Hepatocyte (in vitro differentiated cells): ENCODE measurements around the gene AKAP13. TPM values are rescaled to one million over a fixed set of nuclear protein-coding genes. Genes with fewer than 3 reads are reported as not detected.

Experiments
- DNase-seq: peaks from one replicate; pipeline ENCODE4 v3.0.0-alpha.2; 2016; ENCODE audit warnings: low spot score
- H2AFZ ChIP-seq: fragments of 200-600 bp; sonication (generic); 2 replicates; pipeline ENCODE4 v1.6.0; 2016; ENCODE audit warnings: antibody characterized with exemption, mild to moderate bottlenecking
- H3K27ac ChIP-seq: fragments of 200-600 bp; sonication (generic); 2 replicates; pipeline ENCODE4 v1.5.1; 2016; ENCODE audit warnings: mild to moderate bottlenecking
- H3K27me3 ChIP-seq: fragments of 200-600 bp; sonication (generic); 2 replicates; pipeline ENCODE4 v1.6.1; 2016
- H3K36me3 ChIP-seq: fragments of 200-600 bp; sonication (generic); replicated peaks from 2 replicates; pipeline ENCODE4 v1.5.1; 2016; ENCODE audit warnings: low read depth; ENCODE audit not compliant: insufficient read depth
- H3K4me1 ChIP-seq: fragments of 200-600 bp; sonication (generic); 2 replicates; pipeline ENCODE4 v1.5.1; 2016; ENCODE audit warnings: mild to moderate bottlenecking, moderate library complexity; ENCODE audit not compliant: insufficient read depth
- H3K4me2 ChIP-seq: fragments of 200-600 bp; sonication (generic); 2 replicates; pipeline ENCODE4 v1.6.0; 2016
- H3K4me3 ChIP-seq: fragments of 200-600 bp; sonication (generic); 2 replicates; pipeline ENCODE4 v1.5.1; 2016; ENCODE audit warnings: mild to moderate bottlenecking
- H3K79me2 ChIP-seq: fragments of 200-600 bp; sonication (generic); 2 replicates; pipeline ENCODE4 v1.6.0; 2017; ENCODE audit warnings: mild to moderate bottlenecking
- H3K9me2 ChIP-seq: fragments of 200-600 bp; sonication (generic); replicated peaks from 2 replicates; pipeline ENCODE4 v1.6.0; 2017; ENCODE audit warnings: mild to moderate bottlenecking; ENCODE audit not compliant: insufficient read depth
- H3K9me3 ChIP-seq: fragments of 200-600 bp; sonication (generic); 2 replicates; pipeline ENCODE4 v1.5.1; 2016; ENCODE audit warnings: low read depth, mild to moderate bottlenecking
- H4K20me1 ChIP-seq: fragments of 200-600 bp; sonication (generic); 2 replicates; pipeline ENCODE4 v1.6.0; 2016; ENCODE audit warnings: mild to moderate bottlenecking; ENCODE audit not compliant: insufficient read depth, poor library complexity, severe bottlenecking
- EZH2 ChIP-seq: fragments of 200-600 bp; sonication (generic); IDR thresholded peaks from 2 replicates; pipeline ENCODE4 v1.6.1; 2016; ENCODE audit warnings: antibody characterized with exemption, mild to moderate bottlenecking, borderline replicate concordance
- EZH2phosphoT487 ChIP-seq: fragments of 200-600 bp; sonication (generic); IDR thresholded peaks from one replicate; pipeline ENCODE4 v1.6.1; 2018; ENCODE audit warnings: antibody characterized with exemption, mild to moderate bottlenecking, low read depth, moderate library complexity; ENCODE audit not compliant: unreplicated experiment, severe bottlenecking
- WGBS: methylation state at CpG from one replicate; pipeline ENCODE4 v1.1.6; 2016; ENCODE audit warnings: low lambda C conversion rate; ENCODE audit errors: missing lambda C conversion rate; 5-methylcytosine and 5-hydroxymethylcytosine counted together
- polyA plus RNA-seq: library from polyadenylated mRNA; unstranded; fragments of >200 nt; fragmentation: Nextera tagmentation; extraction: Ambion mirVana; gene quantifications from 2 replicates; pipeline ENCODE4 v1.2.1, GENCODE V29; 2016
- total RNA-seq: library from RNA; depleted of rRNA; stranded (reverse); fragments of >200 nt; gene quantifications from 2 replicates; pipeline ENCODE4 v1.2.3, GENCODE V29; 2014
- TF ChIP-seq, protein P1 (sequence below): fragments of 200-600 bp; sonication (generic); IDR thresholded peaks from 2 replicates; pipeline ENCODE4 v1.5.1; 2016; ENCODE audit warnings: antibody characterized with exemption, mild to moderate bottlenecking; ENCODE audit not compliant: poor library complexity

The AKAP13 gene
- total and polyA plus RNA-seq, 2 experiments from 2014 or later: 55.6 to 80.9 TPM

DNA sequence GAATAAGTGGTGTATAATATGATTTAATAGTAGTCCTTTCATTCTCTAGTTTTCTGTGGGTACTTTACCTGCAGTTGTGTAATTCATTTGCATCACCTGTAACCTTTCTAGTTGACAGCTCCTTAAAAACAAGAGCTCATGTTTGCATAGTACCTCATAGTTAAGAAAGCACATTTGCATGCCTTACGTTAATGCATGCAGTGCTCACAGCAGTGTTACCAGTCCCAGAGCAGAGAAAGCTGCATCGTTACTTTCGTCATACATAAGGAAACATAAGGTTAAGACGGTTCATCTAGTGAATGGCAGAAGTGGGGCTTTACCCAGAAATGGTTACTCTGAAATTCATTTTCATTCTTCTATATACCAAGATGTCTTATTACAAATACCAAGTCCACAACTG lies 111.3 kb downstream of the AKAP13 start:
- WGBS: 97% methylated on average over 4 of the region's 4 CpGs
- Histone ChIP-seq H3K36me3 (no peaks in the 10 kb centered on the region), H2AFZ (no peak overlapping the region), H3K4me3 (no peak overlapping the region), H4K20me1 (no peaks in the 10 kb centered on the region), H3K9me2 (no peaks in the 10 kb centered on the region), H3K79me2 (peaks cover 84% of the 10 kb centered on the region), H3K4me2 (no peak overlapping the region), H3K27ac (no peak overlapping the region), H3K9me3 (no peaks in the 10 kb centered on the region), H3K27me3 (no peaks in the 10 kb centered on the region), H3K4me1 (peaks cover 36% of the 10 kb centered on the region)
- TF ChIP-seq EZH2: no peak
- TF ChIP-seq, protein P1, sequence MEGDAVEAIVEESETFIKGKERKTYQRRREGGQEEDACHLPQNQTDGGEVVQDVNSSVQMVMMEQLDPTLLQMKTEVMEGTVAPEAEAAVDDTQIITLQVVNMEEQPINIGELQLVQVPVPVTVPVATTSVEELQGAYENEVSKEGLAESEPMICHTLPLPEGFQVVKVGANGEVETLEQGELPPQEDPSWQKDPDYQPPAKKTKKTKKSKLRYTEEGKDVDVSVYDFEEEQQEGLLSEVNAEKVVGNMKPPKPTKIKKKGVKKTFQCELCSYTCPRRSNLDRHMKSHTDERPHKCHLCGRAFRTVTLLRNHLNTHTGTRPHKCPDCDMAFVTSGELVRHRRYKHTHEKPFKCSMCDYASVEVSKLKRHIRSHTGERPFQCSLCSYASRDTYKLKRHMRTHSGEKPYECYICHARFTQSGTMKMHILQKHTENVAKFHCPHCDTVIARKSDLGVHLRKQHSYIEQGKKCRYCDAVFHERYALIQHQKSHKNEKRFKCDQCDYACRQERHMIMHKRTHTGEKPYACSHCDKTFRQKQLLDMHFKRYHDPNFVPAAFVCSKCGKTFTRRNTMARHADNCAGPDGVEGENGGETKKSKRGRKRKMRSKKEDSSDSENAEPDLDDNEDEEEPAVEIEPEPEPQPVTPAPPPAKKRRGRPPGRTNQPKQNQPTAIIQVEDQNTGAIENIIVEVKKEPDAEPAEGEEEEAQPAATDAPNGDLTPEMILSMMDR: no peak
- no peak for TF ChIP-seq EZH2phosphoT487
- DNase-seq: no peak

DNA sequence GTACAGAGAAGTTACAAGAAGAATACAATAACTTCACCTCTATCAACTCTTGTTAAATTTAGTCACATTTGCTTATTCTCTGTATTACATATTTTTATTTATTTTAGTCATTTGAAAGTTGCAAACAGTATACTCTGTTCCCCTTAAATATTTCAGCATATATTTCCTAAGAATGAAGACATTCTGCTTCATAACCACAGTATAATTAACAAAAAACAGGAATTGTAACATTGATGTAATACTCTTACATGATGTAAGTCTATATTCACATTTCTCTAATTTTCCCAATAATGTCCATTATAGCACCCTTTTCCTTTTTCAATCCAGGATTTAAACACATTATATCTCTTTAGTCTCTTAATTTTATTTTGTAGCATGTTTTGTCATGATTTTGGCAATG lies 112.0 kb downstream of the AKAP13 start:
- peaks cover 83% of the 10 kb centered on the region for H3K79me2 ChIP-seq
- DNase-seq: no peak
- peaks cover 4% of the 10 kb centered on the region for H4K20me1 ChIP-seq
- no peak overlapping the region for H3K4me2 ChIP-seq
- peaks cover 43% of the 10 kb centered on the region for H3K4me1 ChIP-seq
- H3K9me3 ChIP-seq: no peaks in the 10 kb centered on the region
- no peak overlapping the region for H2AFZ ChIP-seq
- H3K27me3 ChIP-seq: no peaks in the 10 kb centered on the region
- H3K27ac ChIP-seq: no peak overlapping the region
- no peak overlapping the region for H3K4me3 ChIP-seq
- no peak for TF ChIP-seq EZH2phosphoT487
- TF ChIP-seq, protein P1: no peak
- no peak for TF ChIP-seq EZH2
- H3K36me3 ChIP-seq: no peaks in the 10 kb centered on the region
- no peaks in the 10 kb centered on the region for H3K9me2 ChIP-seq

DNA sequence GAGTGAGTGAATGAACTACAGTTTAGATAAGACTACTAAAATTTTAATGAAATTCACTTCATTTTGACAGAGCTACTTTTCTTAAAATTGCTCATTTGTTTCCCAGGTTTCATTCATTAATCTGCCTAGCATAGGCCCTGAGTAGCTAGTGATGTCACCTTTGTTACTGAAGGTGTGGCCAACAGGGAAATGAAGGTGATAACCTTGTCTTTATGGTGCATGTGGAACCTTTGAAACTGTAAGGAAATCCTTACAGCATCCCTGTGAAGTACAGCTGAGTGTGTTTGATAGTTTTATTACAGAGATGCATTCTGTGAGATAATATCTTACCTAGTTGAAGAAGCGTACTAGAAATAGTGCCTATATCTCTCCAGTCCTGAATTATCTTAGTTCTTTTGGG lies 112.9 kb downstream of the AKAP13 start:
- H3K79me2 ChIP-seq: peaks cover 83% of the 10 kb centered on the region
- no peak overlapping the region for H2AFZ ChIP-seq
- H3K27me3 ChIP-seq: no peaks in the 10 kb centered on the region
- TF ChIP-seq EZH2phosphoT487 (no peak), EZH2 (no peak)
- TF ChIP-seq, protein P1: no peak
- peaks cover 7% of the 10 kb centered on the region for H4K20me1 ChIP-seq
- peak overlapping the region; percentile 86 for H3K27ac ChIP-seq
- H3K4me2 ChIP-seq: no peak overlapping the region
- H3K4me3 ChIP-seq: no peak overlapping the region
- H3K4me1 ChIP-seq: peaks cover 48% of the 10 kb centered on the region
- 95% methylated on average over 1 of the region's 1 CpG for WGBS
- H3K9me3 ChIP-seq: no peaks in the 10 kb centered on the region
- H3K36me3 ChIP-seq: no peaks in the 10 kb centered on the region
- peak; percentile 39 for DNase-seq
- H3K9me2 ChIP-seq: no peaks in the 10 kb centered on the region
